GM15510 (cell line): ENCODE results near the gene PCDHGA6.
"Not testable (repeated sequence)": the region's sequence is repeated elsewhere in the genome, so short reads cannot be mapped to it uniquely, and the experiment has no call there.

Experiments used
- POLR2A ChIP-seq: IDR thresholded peaks from 3 replicates; pipeline ENCODE4 v1.6.1; 2011; ENCODE audit warnings: borderline replicate concordance; ENCODE audit not compliant: insufficient read length; ENCODE audit errors: extremely low read depth

Gene PCDHGA6

GRCh38 chr5:141384471-141385267 is 11.0 kb downstream of the PCDHGA6 start:
- no peak for TF ChIP-seq POLR2A

GRCh38 chr5:141387557-141388311 is 14.0 kb downstream of the PCDHGA6 start, which contains the start of gene PCDHGB4:
Gene PCDHGB4, plus strand, starts transcription at chr5:141387698. Its CDS starts 187 bp downstream, at chr5:141387885.
- not testable (repeated sequence) for TF ChIP-seq POLR2A

- TF ChIP-seq POLR2A: no peak
Observed at GRCh38 chr5:141388661-141389060, 15.0 kb downstream of the PCDHGA6 start.

GRCh38 chr5:141389153-141390042 is 15.7 kb downstream of the PCDHGA6 start:
- TF ChIP-seq POLR2A: no peak

GRCh38 chr5:141392429-141393198 is 18.9 kb downstream of the PCDHGA6 start, which contains the start of gene PCDHGA8:
Gene PCDHGA8, plus strand, starts transcription at chr5:141392633. Its CDS starts 181 bp downstream, at chr5:141392814.
- no peak for TF ChIP-seq POLR2A

GRCh38 chr5:141393267-141393666 is 19.6 kb downstream of the PCDHGA6 start:
- TF ChIP-seq POLR2A: no peak

GRCh38 chr5:141397756-141398551 is 24.3 kb downstream of the PCDHGA6 start, which contains the start of gene PCDHGB5:
Gene PCDHGB5, plus strand, starts transcription at chr5:141397947. Its CDS starts 181 bp downstream, at chr5:141398128.
- not testable (repeated sequence) for TF ChIP-seq POLR2A

GRCh38 chr5:141398608-141399007 is 24.9 kb downstream of the PCDHGA6 start:
- TF ChIP-seq POLR2A: no peak

GRCh38 chr5:141399555-141400258 is 26.0 kb downstream of the PCDHGA6 start:
- TF ChIP-seq POLR2A: no peak

- no peak for TF ChIP-seq POLR2A
Observed at GRCh38 chr5:141402553-141403243, 29.0 kb downstream of the PCDHGA6 start, which contains the start of gene PCDHGA9. Gene PCDHGA9, plus strand, starts transcription at chr5:141402778. Its CDS starts 175 bp downstream, at chr5:141402953.

GRCh38 chr5:141403387-141403786 is 29.7 kb downstream of the PCDHGA6 start:
- no peak for TF ChIP-seq POLR2A
